NCI-H1048 (cell line): ENCODE results near the gene KDM7A.
A peak's percentile ranks its signal among the peaks of the same experiment; 100 is the strongest.
"Not testable (repeated sequence)": the region's sequence is repeated elsewhere in the genome, so short reads cannot be mapped to it uniquely, and the experiment has no call there.

Experiments used
- DNase-seq: peaks from one replicate; lab custom pipeline; 2025; lab: John Stamatoyannopoulos, UW

Gene KDM7A

DNA sequence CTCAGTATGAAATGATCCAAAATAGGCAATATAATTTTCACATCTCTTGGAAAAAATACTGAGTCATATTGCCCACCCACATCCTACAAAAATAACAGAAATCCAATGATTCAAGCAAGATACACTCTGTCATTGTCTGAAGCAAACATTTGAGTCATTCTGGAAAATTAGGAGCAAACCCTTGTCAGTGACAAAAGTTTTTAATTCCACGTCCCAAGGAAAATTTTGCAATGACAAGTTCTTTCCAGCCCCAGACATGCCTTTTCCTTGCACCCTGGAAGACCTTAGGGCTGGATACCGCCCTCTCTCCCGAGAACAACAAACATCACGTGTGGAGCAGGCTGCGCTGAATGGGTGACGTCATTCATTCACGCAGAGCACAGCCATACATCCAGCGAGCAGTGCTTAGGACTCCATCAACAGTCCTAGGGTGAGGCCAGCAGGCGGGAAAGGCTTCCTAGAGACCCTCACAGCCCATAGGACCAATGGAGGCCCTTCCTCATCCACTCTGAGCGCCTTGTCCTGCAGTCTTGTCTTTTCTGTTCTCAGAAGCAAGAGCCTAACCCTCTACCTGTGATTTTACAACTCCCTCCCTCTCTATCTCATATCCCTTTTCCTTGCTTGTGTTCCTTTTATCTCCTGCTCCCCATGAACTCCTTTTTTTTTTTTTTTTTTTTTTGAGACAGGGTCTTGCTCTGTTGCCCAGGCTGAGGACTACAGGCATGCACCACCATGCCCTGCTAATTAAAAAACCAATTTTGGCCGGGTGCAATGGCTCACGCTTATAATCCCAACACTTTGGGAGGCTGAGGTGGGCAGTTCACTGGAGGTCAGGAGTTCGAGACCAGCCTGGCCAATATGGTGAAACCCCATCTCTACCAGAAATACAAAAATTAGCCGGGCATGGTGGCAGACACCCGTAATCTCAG is 23.5 kb upstream of the KDM7A start:
- no peak for DNase-seq

DNA sequence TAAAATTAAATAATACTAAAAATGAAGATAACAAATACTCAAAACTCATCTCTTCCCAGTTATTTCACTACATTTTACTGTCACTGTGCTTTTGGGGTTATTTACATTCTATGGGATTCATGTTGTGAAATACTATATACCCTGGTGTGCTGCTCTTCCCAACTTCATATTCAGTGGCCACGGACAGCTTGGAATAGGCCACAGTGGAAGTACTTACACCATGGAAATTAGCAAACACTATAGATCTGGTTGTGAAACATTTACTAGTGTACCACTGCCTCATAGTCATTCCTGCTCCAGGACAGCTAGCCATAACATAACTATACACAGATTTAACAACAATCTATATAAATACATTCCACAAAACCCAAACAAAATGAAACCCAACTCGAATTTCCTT is 21.2 kb upstream of the KDM7A start:
- DNase-seq = no peak

DNA sequence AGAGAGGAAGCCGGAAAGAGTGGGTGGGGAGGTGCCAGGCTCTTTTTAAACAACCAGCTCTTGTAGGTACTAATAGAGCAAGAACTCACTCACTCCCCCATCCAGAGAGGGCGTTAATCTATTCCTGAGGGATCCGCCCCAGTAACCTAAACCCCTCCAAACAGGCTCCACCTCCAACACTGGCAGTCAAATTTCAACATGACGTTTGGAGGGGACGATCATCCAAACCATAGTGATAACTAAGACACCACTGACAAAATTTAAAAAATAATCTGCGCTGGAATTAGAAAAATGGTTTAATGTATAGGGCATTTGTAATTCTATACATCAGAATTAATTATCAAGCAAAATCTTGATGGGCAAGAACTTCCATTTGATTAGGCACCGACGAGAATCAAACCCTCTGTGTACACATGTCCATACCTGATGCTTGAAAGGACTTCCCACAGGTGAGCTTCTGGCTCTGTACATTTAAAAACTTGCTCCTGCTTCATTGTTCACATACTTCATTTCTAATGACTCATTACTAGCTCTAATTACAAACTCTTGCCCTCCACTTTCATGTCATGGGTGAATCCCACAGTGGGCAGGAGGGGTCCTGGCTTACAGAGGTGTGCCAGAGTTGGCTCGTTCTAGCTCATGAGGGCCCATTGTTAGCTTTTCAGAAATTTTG is 20.6 kb upstream of the KDM7A start:
- DNase-seq = no peak

DNA sequence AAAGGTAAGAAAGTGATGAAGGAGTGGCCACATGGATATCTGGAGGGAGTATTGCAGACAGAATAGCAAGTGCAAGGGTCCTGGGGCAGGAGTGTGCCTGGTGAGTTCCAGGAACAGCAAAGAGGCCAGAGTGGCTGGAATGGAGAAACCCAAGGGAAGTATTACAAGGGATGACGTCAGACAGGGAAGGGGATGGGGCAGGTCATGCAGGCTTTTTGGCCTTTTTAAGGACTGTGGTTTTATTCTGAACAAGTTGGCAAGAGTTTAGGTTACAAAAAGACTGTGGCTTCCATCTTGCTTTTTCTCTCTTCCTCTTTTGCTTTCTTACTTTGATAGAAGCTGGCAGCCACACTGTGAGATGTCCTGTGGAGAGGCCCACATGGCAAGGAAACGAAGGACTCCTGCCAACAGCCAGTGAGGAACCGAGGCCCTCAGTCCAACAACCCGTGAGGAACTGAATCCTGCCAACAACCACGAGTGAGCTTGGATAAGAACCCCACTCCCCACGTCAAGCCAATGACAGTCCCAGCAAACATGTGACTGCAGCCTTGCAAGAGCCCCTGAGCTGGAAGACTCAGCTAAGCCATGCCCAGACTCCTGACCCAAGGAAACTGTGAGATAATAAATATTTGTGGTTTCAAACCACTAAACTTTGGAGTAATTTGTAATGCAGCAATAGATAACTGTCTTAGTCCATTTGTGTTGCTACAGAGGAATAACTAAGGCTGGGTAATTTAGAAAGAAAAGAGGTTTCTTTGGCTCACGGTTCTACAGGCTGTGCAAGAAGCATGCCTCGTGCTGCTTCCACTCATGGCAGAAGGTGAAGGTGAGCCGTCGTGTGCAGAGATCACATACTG is 19.8 kb upstream of the KDM7A start:
- DNase-seq = no peak

DNA sequence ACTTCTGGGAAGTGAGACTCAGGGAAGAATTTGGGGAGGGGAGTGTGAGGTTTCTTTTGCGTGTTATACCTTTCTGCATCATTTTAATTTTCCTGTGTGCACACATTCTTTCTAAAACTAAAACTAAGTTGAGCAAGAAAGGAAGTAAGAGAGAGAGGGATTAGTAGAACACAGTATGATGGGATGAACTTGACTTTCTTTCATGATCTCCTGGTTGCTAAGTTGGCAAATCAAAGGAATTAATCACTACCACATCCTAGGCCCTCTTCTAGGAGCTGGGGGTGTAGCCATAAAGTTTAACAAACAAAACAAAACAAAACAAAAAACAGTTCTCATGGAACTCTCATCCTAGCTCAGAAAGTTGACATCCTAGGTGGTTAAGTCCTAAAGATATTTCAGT is 19.1 kb upstream of the KDM7A start:
- DNase-seq = no peak

DNA sequence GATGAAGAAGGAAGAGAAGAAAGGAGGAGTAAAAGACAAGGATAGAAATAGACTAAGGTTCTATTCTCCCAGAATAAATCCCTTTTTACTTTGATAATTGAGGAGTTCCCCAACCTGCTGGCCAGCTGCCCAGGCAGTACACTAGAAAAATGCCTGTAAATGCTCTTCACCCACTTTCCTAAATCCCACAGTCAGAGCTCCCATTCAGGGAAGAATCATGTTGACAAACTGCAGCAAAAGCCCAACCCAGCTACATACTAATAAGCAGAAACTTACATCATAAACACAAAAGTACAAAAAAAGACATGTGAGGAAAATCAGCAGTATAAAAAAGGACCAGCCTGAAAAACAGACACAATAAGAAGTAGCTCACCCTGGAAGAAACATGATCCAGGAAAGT is 15.8 kb upstream of the KDM7A start:
- no peak for DNase-seq

DNA sequence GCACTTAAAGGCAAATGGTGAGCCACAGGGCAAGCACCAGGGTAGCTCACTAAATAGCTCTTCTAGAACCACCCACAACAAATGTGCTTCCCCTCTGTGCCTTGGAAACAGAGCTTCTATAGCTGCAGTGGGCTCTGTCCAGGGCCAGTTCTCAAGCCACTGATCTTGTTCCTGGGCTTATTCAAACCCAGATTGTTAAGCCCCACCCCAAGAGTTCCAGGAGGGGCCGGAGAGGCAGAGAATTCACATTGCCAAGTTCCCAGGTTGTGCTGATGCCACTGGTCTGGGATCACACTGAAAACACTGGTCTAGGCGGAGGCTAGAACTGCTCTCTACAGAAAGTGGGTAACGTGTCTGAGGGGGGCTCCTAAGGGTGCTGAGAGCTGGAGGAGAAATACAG is 15.4 kb upstream of the KDM7A start:
- DNase-seq = no peak

DNA sequence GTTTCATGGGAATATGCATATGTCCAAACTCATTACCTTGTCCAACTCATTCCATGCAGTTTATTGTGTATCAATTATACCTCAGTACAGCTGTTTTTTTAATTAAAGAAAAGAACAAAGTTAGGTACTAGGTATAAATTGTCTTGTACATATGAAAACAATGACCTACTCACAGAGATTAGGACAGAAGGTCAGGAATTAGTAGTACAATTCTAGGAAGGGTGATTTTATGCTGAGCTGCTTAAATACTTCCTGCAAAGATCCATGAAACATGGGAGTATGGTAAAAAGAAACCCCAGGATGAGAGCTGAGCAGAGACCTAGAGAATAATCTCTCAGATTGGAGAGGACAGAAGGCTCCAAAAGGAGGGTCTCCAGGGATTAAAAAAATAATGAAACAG is 13.8 kb upstream of the KDM7A start:
- no peak for DNase-seq

DNA sequence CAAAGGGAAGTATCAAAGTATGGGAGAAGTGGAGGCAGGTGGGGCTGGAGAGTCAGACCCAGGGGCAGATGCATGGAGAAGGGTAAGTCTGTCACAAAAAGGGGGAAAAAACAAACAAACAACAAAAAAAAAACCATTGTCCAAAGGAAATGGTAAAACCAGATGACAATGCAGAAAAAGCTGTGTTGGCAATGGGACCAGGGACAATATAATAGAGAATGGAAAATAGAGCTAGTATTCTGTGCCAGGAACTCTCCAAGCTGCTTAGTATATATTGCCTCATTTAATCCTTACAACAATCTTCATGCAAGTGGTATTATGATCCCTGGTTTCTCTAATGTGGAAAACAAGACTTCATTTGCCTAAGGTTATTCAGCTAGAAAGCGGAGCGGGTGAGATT is 13.1 kb upstream of the KDM7A start:
- DNase-seq = no peak

DNA sequence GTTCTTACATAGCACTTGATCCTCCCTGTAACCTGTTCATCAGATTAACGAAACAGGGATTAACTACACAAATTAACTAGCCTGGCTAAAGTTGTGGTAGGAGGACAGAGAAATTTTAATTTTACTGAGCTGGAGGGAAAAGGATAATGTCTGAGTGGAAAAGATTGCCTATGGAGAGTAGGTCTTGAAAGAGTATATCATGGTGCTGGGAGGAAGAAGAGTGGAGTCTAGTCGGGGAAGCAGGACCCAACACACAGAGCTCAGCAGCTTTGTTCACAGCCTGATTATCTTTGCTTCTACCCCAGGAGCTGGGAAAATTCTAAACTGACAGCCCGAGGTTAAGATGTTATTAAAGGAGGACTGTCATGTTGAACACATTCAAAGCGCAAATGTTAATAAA is 6.1 kb upstream of the KDM7A start:
- DNase-seq = no peak

DNA sequence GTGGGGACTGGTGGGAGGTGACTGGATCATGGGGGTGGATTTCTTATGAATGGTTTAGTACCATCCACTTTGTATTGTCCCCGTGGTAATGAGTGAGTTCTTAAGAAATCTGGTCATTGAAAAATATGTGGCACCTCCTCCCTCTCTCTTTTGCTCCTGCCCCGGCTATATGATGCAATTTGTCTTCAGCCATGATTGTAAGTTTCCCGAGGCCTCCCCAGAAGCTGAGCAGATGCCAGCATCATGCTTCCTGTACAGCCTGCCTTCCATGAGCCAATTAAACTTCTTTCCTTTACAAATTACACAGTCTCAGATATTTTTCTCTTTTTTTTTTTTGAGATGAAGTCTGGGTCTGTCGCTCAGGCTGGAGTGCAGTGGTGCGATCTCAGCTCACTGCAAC is 2.6 kb upstream of the KDM7A start:
- no peak for DNase-seq

DNA sequence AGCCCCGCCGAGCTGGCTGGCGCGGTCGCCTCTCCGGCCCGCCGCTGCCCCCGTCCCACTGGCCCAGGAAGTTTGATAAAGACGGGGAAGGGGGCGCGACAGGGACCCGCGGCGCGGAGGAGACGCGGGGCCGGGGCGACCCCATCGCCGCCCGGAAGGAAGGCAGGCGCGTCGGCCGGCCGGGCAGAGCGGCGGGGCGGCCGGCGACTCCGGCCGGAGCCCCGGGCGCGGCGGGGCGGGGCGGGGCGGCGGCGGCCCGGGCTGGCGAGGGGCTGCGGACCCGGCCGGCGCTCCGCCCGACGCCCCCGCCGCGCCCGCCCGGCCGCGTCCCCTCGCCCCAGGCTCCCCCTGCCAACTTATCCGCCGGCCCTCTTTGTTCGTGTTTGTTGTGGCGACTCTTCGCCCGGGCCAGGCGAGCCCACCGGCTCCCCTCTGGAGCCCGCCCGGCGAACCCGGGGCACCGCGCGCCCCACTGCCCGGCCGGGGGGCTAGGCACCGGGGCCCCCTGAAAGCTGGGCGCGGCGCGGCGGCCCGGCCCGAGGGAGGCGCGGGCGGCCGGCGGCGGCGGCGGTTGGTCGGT is 571 bp downstream of the KDM7A start:
- DNase-seq = no peak

DNA sequence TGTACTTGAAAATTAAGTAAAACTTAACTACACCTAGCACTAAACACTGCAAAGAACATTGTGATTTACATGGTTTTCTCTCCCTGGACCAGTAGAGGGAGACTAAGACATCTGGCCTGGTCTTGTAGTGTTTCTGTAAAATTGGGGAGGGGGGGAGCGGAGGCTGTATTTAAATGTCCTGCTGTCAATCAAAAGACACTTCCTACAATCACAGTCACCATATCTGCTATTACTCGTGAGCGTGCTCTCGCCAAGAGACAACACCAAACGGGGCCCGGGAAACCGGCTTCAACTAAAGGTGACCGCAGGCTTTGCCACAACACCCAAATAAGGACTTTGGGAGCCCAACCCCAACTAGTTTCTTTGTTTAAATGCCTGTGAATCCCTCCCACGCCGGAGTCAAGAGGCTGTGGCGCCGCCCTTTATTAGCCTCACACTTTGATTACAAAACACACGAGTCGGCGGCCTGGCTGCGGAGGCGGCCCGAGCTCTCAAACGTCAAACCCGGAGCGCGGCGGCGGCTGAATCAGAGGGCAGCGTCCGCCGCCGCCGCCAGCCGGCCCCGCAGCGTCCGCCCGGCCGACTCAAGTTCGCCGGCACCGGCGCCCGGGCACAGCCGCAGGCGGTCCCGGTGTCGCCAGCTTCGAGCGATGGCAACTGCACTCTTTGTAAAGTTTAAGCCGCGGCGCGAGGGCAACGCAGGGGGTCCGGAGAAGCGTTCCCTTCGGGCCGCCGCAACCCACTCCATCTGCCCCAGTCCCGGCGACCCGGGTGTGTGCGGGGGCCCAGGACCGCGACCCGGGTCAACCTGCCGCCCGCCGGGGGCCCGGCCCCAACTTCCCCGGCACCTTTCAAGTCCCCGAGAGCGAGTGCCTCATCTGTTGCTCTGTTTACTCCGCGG is 1.3 kb downstream of the KDM7A start:
- DNase-seq = peak; percentile 82

DNA sequence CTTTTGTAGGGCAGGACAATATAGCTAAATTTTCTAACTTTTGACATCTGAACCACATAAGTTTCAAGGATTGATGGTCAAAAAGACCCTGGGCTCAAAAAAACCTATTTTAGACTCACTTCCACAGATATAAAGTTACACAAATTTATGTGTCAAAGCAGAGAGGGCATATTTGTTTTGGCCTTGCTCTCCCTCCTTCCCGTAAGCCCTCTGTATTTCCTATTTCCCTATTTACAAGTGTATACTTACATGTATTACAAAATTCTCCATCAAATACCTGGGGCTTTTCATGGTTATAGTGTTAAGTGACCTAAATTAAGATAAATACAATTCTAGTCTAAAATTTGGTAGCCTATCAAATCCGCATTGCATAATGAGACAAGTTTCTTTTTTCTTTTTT is 2.6 kb downstream of the KDM7A start:
- DNase-seq = no peak

DNA sequence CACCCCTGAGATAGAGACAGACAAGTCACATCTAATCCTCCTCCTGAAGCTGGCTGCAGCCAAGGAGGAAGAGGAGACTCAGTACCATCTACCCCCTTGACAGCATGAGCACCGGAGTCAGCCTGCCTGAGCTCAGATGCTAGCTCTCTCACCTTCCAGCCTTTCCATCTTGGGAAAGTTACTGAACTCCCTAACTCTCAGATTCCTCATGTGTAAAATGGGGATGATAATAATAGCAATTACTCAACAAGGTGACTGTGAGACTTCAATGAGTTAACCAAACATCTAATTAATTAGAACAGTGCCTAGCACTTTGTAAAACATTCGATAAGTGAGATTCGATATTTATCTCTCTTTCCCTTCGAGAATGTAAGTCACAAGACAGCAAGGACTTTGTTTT is 6.4 kb downstream of the KDM7A start:
- no peak for DNase-seq

DNA sequence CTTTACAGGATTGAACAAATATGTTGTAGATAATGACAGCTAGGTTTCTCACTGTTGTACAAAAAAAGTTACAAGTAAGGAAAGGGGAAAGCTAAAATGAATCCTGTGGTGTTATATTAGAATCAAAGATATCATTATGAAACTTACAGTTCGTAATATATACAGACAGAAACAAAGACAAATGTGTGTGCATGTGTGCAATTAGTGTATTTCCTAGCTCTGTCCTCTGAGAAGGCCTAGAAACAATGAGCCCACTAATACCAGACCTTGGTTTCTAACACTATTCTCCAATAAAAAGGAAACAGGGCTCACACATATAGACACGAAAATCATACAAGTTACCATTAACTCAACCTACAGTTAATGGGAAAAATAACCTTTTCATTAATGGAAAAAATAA is 8.0 kb downstream of the KDM7A start:
- no peak for DNase-seq

DNA sequence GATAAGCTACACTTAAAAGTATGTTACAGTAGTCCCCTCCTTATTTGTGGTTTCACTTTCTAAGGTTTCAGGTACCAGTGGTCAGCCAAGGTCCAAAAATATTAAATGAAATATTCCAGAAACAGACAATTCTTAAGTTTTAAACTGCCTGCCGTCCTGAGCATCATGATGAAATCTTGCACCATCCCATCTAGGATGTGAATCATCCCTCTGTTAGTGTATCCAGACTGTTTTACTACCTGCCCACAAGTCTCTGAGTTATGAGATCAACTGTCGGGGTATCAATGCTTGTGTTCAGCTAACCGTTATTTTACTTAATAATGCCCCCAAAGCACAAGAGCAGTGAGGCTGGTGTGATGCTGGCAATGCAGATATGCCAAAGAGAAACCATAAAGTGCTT is 11.4 kb downstream of the KDM7A start:
- DNase-seq = no peak

DNA sequence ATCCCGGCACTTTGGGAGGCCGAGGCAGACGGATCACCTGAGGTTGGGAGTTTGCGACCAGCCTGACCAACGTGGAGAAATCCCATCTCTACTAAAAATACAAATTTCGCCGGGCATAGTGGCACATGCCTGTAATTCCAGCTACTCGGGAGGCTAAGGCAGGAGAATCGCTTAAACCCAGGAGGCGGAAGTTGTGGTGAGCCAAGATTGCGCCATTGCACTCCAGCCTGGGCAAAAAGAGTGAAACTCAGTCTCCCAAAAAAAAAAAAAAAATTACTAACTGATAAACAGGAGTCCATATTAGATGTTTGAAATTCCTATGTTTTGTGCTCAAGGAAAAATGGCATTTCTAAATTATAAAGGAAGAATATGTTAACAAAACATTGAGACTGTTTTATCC is 14.7 kb downstream of the KDM7A start:
- not testable (repeated sequence) for DNase-seq

DNA sequence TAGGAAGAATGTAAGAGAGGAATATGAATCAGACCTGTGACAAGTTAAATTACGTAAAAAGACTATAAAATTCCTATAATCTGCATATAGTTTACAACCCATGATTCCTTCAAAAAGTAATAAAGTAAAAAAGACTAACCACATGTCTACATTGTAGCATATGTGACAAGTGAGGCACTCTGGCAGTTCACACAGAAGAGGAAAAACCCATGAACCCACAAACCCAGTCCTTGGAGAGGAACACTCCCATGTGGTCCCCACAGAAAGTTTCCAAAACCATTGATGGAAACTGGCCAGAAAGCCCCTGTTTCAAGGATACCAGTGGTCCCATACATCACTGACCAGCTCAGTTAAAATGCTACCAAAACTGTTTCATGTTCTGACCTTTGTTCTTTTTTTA is 15.7 kb downstream of the KDM7A start:
- DNase-seq = no peak

DNA sequence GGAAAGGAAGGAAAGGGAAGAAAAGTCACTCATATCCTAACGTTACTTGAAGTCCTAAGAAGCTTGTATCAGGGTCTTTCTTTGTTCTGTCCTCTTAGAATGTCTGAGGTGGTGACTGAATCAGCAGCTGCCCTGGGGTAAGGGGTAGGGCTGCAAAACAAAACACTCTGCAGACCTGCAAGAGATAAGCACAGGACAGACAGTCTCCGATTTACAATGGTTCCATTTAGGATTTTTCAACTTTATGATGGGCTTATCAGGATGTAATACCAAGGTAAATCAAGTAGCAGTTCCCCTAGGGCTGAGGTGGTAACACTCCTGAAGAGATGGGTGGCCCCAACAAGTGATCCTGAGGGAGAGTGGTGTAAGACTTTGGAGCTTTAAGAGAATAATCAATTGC is 16.5 kb downstream of the KDM7A start:
- no peak for DNase-seq

DNA sequence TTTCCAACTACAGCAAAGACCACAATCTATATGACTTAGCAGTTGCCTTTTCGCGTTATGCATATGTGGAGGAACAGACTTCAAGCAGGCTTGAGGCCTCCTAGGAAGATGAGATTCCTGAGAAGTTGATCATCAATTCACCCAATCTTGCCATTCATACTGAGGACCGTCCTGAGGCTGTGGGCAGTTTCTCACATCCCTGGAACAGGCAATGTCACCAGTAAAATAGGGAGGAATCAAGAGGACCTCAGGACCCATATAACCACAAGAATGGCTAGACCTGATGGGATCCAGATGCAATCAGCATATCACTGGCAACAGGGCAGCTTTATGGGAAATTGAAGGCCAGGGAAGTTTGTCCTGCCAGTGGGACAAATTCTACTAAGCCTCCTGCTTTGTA is 17.3 kb downstream of the KDM7A start:
- no peak for DNase-seq
